HG03108 (cell line): ENCODE measurements around the gene TMEM108.

Source experiments
- ATAC-seq: cut with Tn5 transposase; IDR thresholded peaks from one replicate; pipeline ENCODE4 v1.9.1; 2021; ENCODE audit warnings: moderate library complexity; ENCODE audit not compliant: unreplicated experiment

Gene TMEM108

DNA sequence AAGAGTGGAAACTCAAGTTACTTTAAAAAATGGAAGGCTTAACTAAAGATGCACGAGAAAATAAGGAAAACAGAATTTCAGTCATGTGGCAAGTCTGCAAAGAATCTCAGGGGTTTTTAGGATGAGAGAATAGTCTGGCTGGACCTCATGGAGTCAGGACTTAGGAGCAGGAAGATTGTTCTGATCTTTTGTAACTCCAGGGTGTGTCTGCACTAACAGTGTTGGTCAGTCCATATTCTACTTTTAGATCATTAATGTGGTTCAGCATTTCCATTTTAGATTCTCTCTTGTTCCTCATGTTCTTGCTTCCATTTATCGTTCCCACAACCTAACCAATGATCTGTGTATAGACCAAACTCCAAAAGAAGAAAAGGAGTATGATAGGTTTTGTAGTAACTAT, 15.3 kb downstream of the TMEM108 start:
- ATAC-seq = no peak

DNA sequence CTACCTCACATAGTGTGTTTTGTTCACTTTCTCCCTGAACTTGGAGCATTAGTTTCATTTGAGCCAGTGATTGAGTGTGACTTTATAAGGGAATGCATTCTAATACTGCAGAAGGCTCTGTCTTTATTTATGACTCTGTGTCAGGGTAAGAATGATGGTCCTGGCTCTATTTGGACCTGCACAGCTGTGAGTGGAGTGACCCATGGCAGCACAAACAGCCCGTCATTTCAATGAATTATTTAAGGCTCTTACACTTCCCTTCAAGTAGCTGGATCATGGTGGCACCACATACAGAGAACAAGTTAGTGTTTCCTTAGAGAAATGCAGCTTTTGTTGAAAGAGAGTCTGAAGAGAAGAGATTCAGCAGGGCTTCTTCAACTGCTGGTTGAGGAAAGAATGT, 16.4 kb downstream of the TMEM108 start:
- ATAC-seq = no peak

DNA sequence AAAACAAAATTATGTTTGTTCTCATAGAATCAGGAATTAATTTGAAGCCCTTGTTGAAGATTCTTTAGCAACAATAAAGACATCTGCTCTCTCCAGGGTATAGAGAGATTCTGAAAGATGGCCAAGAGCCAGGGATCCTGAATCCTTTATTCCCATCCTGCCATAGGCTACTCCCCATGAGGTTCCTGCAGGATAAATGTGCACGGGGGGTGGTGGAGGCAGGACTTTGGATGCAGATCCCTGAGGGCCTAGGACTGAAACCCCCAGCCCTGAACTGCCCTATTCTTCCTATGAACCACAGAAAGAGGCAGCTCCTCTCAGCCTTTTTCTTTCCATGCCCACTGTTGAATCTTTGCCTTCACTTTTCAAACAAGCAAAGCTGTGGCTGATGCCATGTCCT, 17.1 kb downstream of the TMEM108 start:
- ATAC-seq = no peak

DNA sequence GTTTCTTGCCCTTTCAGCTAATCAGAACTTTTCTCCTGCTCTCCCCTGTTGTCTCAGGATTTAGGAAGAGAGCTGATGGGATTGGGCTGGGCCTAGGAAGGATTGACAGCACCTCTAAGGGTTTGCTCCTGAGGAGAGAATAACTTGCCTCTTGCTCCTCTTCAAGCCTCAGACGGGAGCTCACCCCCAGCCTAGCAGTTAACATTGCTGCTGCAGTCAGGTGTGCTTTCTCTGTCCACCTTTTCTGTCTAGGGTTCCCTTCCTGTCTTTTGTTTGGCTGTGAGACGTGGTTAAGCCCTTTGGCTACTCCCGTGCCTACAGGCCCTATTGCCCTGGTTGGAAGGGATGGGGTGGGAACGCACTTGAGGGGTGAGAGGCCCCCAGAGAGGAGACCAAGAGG, 20.1 kb downstream of the TMEM108 start:
- no peak for ATAC-seq

DNA sequence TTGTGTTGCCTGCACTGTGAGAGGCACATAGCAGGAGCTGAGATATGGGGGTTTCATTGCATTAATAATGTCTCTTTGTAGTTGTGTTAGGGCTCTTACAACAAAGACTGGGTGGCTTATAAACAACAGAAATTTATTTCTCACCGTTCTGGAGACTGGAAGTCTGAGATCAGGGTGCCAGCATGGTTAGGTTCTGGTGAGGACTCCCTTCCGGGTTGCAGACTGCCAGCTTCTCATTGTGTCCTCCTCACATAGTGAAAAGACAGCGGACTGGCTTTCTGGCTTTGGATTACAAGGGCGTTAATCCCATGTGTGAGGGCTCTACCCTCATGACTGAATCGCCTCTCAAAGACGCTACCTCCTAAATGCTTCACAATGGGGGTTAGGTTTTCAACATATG, 20.6 kb downstream of the TMEM108 start:
- ATAC-seq = no peak

DNA sequence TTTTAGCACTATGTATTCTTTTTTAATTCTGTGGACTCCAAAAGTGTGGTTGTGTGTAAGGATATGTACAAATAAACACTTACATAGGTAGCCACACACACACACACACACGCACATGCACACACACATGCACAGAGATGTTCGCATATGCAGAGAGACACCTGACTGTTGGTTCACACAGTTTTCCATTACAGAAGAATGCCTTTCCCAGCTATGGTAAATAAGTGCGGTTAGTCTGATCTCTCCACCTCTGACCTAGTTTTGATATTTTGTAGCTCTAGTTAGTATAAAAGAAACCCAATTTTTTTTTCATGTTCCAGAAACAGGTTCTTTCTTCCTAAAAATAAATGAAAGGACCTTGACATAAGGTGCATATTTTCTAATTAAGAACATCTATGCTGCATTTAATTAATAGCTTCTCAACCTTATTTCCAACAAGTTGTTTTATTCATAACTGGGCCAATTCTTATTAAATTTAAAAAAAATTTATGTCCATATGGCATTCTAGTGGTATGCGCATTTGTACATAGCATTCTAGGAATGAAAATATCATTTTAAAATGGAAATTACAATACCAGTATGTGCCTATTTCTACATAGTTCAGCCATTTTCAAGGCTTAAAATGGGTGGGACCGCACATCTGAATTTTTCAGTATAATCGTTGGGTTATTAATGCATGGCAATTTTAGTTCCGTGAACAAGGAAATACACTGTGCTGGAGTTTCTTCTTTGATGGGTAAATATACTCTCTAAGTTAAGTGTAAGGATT, 27.2 kb downstream of the TMEM108 start:
- no peak for ATAC-seq

DNA sequence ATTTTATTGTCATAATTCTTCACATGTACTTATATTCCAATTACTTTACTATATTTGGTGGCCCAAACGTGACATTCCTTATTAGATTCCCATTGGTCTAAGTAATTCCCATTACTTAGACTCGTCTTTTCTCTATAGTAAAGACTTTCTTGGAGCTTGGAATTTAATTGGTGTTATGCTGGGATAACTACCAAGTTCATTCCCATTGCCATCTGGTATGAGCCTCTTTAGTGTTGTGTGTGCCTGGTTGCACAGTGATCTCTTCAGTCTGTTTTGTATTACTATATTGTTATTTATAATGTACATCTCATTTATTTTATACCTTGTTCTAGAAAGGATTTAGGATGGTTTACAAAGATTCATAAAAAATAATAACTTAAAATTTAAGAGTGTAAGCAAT, 27.8 kb downstream of the TMEM108 start:
- no peak for ATAC-seq

DNA sequence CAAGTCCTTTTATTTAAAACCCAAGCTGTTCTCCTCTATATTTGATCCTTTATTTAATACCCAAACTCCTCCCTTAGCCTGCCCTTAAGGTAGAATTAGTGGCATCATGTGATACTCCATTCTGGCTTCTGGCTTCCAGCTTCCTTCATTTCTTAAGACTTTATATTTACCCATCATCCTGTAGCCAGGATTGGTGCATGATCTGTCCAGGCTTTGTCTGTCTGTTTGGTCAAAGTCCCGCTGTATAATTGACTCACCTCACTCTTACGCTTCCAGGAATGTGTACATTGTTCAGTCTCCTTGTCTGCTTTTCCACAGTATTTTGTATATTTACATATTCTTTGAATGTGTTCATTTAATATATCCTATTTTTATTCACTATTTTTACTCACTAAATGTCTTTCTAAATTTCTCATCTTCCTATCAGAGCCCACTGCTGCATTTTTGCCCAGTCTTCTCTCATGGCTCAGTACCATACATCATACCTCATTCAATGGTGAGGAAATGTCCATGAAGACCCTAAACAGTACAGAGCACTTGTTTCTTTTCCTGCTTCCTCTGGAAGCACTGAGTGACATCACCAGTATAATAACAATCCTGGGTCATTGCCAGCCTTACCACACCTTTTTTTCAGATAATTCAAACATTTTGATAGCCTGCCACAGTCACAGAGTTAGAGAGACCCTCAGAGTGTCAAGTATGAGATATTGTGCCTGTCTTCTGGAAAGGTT, 31.5 kb downstream of the TMEM108 start:
- no peak for ATAC-seq

DNA sequence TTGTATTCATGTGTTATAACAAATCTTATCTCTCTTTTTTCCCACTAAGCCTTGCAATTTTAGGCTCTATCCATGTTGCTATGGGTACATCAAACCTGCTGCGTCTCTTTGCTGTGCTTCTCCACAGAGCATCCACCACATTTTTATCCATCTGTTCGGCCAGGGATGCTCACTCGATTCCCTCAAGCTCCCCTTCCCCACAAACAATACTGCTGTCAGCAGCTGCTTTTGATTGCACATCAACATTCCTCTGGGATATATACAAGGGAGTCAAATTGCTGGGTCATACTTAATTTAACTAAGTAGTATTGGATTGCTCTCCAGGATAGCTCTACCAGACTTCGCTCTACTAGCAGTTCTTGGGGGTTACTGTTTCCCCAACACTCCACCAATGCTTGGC, 36.8 kb downstream of the TMEM108 start:
- ATAC-seq = no peak

DNA sequence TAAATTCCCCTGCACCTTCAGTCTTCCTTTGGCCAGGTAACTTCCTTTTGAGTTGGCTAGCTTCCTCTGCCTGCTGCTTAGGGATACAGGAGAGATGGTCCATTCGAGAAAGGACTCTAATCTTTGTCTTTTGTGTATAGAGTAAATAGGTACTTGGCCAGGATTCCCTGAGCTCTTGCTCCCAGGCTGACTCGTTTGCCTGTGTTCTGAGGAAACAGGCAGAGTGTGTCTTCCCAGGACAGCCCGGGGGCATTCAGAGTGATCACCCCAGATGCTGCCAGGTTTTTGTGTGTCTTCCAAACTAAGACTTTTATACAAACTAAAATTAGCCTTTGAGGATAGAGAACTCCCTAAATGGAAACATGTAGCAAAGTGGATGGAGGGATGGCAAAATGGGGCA, 39.5 kb downstream of the TMEM108 start:
- ATAC-seq = no peak

DNA sequence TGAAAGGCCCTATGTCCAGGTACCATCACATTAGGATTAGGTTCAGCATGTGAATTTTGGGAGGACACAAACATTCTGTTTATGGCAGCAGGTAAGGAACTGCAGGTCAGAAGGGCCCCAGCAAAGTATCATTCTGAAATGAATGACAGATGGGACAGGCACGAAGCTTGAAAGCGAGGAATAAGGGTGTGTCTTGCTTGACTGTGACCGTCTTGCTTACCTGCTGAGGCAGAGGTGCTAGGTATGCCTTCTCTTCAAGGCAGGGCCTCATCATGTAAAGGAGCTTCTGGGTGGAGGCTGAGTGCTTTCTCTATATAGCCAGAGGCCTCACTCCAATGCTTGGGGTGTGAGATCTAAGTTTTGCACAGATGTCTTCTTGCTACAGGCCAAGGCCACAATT, 41.4 kb downstream of the TMEM108 start:
- ATAC-seq = no peak

DNA sequence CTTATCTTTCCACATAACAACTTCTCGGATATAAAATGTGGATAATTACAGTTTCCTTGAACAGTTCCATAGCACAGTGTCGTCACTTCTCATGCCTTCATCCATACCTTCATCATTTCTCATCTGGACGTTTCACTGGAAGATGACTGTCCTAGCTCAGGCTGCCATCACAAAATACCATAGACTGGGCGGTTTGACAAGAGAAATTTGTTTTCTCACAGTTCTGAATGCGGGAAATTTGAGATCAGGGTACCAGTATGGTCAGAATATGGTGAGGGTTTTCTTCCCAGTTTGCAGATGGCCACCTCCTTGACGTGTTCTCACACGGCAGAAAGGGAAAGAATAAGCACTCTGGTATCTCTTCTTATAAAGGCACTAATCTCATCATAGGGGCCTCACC, 42.8 kb downstream of the TMEM108 start:
- ATAC-seq = no peak

DNA sequence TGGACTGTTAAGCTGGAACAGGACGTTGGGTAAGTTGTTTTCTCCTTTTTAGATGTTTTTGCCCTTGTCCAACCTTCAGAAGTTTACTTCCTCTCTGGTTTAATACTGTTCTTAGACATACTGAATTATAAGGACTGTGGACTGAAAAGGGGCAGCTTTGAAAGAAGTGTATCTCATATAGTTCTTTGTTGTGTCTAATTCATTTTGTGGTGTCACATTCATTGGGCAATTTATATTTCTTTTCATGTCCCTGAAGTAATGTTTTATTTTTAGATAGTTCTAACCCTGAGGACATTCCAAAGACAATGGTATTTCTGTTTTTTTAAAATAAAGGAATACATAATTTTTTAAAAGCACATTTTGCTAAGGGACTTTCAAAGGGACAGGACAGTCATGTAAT, 45.2 kb downstream of the TMEM108 start:
- no peak for ATAC-seq

DNA sequence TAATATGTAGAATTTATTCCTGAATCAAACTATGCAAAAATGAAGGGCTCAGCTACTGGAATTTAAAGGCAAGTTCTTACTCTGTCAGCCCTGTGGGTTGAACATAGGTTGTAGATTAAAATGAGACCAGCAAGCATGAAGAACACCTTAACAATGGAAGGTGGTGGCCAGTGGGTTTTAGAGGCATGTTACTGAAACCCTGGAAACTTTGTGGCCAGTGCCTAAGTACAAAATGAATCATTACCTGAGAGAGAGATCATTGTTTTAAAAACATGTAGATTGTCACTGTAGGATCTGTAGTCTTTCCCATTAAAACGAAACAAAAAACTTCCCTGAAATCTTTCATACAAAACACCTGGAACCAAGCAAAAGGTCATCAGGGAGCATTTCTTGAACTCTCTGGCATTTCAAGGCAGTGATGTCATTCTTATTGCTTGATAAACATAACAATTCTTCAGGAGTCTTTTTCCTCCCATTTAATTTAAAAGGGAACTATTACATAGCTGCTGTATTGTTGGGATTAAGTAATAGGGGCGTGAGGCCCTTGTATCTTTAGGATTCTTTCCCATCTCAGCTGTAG, 51.8 kb downstream of the TMEM108 start:
- no peak for ATAC-seq

DNA sequence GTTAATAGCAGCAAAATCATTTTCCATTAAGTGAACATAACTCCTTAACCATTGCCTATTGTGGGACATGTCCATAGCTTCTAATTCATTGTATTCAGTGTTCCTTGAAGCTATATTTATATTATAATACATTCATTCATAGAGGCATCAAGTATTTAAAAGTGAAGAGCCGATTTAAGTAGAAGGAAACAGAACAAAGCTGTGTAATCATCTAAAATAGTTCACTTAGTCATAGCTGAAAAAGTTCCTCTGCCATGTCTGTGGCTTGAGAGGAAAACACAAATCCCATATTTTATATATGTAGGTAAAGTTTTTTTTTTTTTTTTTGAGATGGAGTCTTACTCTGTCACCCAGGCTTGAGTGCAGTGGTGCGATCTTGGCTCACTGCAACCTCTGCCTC, 54.5 kb downstream of the TMEM108 start:
- no peak for ATAC-seq

DNA sequence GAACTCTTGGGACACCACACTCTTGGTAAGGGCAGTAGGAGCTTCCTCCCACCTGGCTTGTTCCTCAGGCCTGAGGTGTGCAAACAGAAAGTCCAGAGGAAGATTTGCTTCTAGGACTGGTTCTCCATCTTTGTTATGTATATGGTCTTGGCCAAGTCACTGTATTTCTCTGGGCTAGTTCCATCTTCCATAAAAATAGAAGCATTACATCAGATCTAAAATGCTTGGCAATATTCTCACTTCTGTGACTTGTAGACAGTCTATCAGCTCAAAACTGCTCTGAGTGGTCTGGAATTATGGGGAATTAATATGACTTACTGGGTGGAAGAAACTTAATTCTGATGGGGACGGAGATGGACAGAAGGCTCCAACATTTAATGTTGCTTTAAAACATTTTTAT, 55.2 kb downstream of the TMEM108 start:
- ATAC-seq = no peak

DNA sequence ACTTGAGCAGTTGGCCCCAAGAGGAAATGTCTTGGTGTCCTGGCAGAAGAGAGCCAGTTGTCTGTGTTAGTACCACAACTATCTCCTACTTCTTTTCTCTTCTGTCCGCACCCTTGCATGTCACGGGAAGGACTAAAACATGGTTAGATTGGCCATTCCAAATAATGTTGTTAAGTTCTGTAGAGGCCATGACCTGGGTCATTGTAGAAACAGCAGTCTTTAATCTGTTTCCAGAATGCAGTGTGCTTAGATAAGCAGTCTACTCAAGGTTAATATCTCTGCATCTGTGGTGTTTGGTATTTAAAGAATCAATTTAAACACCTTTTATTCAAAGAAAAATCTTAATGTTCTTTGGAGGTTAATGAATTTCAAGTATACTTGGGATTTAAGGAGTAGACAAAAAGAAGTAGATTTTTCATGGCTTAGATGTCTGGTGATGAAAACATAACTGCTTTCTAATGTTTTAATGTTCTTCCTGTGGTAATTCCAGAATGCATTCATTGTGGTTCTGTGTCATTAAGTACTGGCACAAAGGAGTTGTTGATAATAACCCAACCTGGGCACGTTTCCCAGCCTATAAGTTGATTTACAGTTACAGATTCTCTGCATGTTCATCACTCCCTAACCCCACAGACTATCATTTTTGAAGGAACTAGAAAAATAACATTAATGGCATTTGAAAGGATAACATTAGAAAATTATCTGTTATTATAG, 58.9 kb downstream of the TMEM108 start:
- ATAC-seq = no peak

DNA sequence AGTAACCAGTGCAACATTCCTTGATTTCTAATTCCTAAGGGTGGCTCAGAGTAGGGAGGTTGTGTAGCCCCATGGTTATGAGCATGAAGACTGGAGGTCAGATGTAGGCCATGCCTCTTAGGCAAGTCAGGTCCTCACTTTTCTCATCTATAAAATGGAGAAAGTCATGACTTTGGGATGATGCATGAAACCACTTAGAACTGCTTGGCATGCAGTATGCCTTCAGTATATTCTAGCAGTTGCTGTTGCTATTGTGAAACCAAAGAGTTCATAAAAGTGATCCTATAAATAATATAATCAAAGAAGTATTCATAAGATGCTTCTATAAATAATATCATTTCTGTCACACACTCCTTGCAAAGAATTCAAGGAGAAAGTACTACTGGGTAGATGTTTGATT, 65.5 kb downstream of the TMEM108 start:
- no peak for ATAC-seq

DNA sequence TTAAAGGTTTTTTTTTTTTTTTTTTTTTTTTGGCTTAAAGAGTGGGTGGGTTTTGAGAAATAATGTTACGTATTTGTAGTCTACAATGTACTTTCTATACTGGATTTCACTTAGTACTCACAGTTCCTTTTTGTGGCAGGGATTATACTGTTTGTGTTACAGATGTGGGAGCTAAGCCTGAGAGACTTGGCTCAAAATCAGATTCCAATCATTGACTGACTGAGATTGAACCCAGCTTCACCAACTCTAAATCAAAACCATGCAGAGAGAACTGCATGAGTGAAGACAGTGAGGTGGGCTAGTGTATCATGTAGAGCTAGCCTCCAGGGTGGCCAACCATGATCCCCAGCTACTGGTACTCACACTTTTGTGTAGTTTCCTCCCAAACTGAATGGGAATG, 68.0 kb downstream of the TMEM108 start:
- no peak for ATAC-seq

DNA sequence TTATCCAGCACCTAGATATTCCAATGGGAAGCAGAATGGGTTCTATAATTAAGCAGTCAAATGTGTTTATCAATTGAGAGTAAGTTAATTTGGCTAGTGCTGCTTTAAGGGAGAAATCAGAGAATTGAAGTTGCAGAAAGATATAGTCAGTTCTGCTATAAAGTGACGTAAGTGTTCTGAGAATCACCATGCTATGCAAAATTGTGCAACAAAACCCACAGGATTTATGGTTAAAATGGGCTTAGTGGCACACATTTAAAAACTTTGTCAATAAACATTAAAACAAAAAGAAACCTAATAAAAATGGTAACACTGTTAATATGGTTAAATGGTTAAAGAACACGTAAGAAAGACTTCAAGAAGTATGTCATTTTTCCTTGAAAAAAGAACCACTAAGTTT, 74.5 kb downstream of the TMEM108 start:
- ATAC-seq = no peak

DNA sequence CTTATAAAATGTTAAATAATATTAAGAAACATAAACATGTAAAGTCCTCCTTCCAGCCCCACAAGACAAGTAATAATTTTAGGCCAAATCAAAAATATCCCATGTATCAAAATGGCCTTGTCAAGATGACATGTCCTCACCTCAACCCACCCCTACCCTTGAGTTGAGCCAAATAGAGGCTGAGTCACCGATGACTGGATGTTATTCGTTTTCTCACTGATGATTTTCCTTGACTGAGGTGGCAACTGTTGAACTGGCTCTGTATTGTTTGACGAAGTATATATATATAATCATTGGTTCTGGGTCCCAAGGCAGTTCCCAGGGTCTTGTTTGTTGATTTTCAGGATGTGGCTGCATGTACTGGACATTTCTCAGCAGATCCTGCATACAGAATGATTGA, 75.3 kb downstream of the TMEM108 start:
- ATAC-seq = no peak
